Measurements from ENCODE around the gene CAND1. TPM values are rescaled to one million over a fixed set of nuclear protein-coding genes. Genes with fewer than 3 reads are reported as not detected.
A peak's percentile ranks its signal among the peaks of the same experiment; 100 is the strongest.

The CAND1 gene
- total and polyA plus RNA-seq, 5 donors from 2014 or later, result 69.9 to 111 (median 81.1) TPM

- H3K27me3 Mint-ChIP-seq, result peaks cover 7% of the 10 kb centered on the region
- no peak overlapping the region for H3K27ac Mint-ChIP-seq
These were observed 88.4 kb downstream of the CAND1 start for GRCh38 chr12:67357376-67358125.

GRCh38 chr12:67358781-67359338, 89.7 kb downstream of the CAND1 start:
- Mint-ChIP-seq H3K27me3 (peaks cover 7% of the 10 kb centered on the region), H3K4me1 (peaks cover 0 to 8% (median 7%) of the 10 kb centered on the region in 4 donors), H3K36me3 (no peaks in the 10 kb centered on the region), H3K27ac (peak overlapping the region in 1 of 3 donors; percentile 22), H3K9me3 (no peaks in the 10 kb centered on the region), H3K4me3 (no peak overlapping the region)
- Histone ChIP-seq H3K4me1 (ENCODE audit: control insufficient read depth, insufficient read depth, low read length, poor library complexity, severe bottlenecking) (peaks cover 5% of the 10 kb centered on the region), H3K27ac (ENCODE audit: insufficient read depth, low read length, poor library complexity, severe bottlenecking) (no peak overlapping the region), H3K36me3 (ENCODE audit: control insufficient read depth, insufficient read depth, low read length) (no peaks in the 10 kb centered on the region), H3K27me3 (ENCODE audit: control insufficient read depth, insufficient read depth, low read length) (no peaks in the 10 kb centered on the region), H3K4me3 (ENCODE audit: low read depth, low read length) (no peak overlapping the region), H3K9me3 (ENCODE audit: control insufficient read depth in 2 of 2, low read length in 2 of 2) (no peaks in the 10 kb centered on the region)
- ATAC-seq (ENCODE audit: low read depth in 2 of 2) (no peak), DNase-seq (no peak)

More at GRCh38 chr12:67357376-67358125, 88.4 kb downstream of the CAND1 start:
- H3K36me3 ChIP-seq (ENCODE audit: control insufficient read depth, insufficient read depth, low read length), result no peaks in the 10 kb centered on the region
- DNase-seq (no peak), ATAC-seq (ENCODE audit: low read depth in 2 of 2) (no peak)
- Mint-ChIP-seq H3K36me3 (no peaks in the 10 kb centered on the region), H3K9me3 (no peaks in the 10 kb centered on the region), H3K4me1 (peaks cover 0 to 8% (median 7%) of the 10 kb centered on the region in 4 donors), H3K4me3 (no peak overlapping the region)
- H3K4me3 ChIP-seq (ENCODE audit: low read depth, low read length), result no peak overlapping the region
- H3K9me3 ChIP-seq (ENCODE audit: control insufficient read depth in 2 of 2, low read length in 2 of 2), result no peaks in the 10 kb centered on the region
- peaks cover 5% of the 10 kb centered on the region for H3K4me1 ChIP-seq (ENCODE audit: control insufficient read depth, insufficient read depth, low read length, poor library complexity, severe bottlenecking)
- no peak overlapping the region for H3K27ac ChIP-seq (ENCODE audit: insufficient read depth, low read length, poor library complexity, severe bottlenecking)
- no peaks in the 10 kb centered on the region for H3K27me3 ChIP-seq (ENCODE audit: control insufficient read depth, insufficient read depth, low read length)

- no peaks in the 10 kb centered on the region for H3K9me3 Mint-ChIP-seq
- H3K27ac ChIP-seq (ENCODE audit: insufficient read depth, low read length, poor library complexity, severe bottlenecking), result no peak overlapping the region
- no peaks in the 10 kb centered on the region for H3K4me1 Mint-ChIP-seq
- no peak overlapping the region for H3K4me3 ChIP-seq (ENCODE audit: low read depth, low read length)
- H3K36me3 Mint-ChIP-seq, result no peaks in the 10 kb centered on the region
- no peak overlapping the region for H3K27ac Mint-ChIP-seq
- no peaks in the 10 kb centered on the region for H3K36me3 ChIP-seq (ENCODE audit: control insufficient read depth, insufficient read depth, low read length)
- no peaks in the 10 kb centered on the region for H3K27me3 ChIP-seq (ENCODE audit: control insufficient read depth, insufficient read depth, low read length)
- no peaks in the 10 kb centered on the region for H3K9me3 ChIP-seq (ENCODE audit: control insufficient read depth in 2 of 2, low read length in 2 of 2)
- H3K4me3 Mint-ChIP-seq, result no peak overlapping the region
- H3K27me3 Mint-ChIP-seq, result peaks cover 6% of the 10 kb centered on the region
- ATAC-seq (ENCODE audit: low read depth in 2 of 2), result no peak
- DNase-seq, result no peak
- no peaks in the 10 kb centered on the region for H3K4me1 ChIP-seq (ENCODE audit: control insufficient read depth, insufficient read depth, low read length, poor library complexity, severe bottlenecking)
These were observed 93.4 kb downstream of the CAND1 start for GRCh38 chr12:67362526-67362925.

GRCh38 chr12:67364228-67364627, 95.1 kb downstream of the CAND1 start:
- ATAC-seq (ENCODE audit: low read depth in 2 of 2), result no peak
- Mint-ChIP-seq H3K36me3 (no peaks in the 10 kb centered on the region), H3K27ac (peak overlapping the region in 1 of 3 donors; percentile 63), H3K4me3 (no peak overlapping the region), H3K9me3 (peaks cover 0 to 2% (median 0%) of the 10 kb centered on the region in 7 donors), H3K27me3 (peaks cover 6% of the 10 kb centered on the region), H3K4me1 (no peaks in the 10 kb centered on the region)
- no peak for DNase-seq
- H3K27ac ChIP-seq (ENCODE audit: insufficient read depth, low read length, poor library complexity, severe bottlenecking), result no peak overlapping the region
- H3K36me3 ChIP-seq (ENCODE audit: control insufficient read depth, insufficient read depth, low read length), result no peaks in the 10 kb centered on the region
- H3K9me3 ChIP-seq (ENCODE audit: control insufficient read depth in 2 of 2, low read length in 2 of 2), result no peaks in the 10 kb centered on the region
- no peak overlapping the region for H3K4me3 ChIP-seq (ENCODE audit: low read depth, low read length)
- no peaks in the 10 kb centered on the region for H3K27me3 ChIP-seq (ENCODE audit: control insufficient read depth, insufficient read depth, low read length)
- no peaks in the 10 kb centered on the region for H3K4me1 ChIP-seq (ENCODE audit: control insufficient read depth, insufficient read depth, low read length, poor library complexity, severe bottlenecking)

- Histone ChIP-seq H3K4me1 (ENCODE audit: control insufficient read depth, insufficient read depth, low read length, poor library complexity, severe bottlenecking) (no peaks in the 10 kb centered on the region), H3K36me3 (ENCODE audit: control insufficient read depth, insufficient read depth, low read length) (no peaks in the 10 kb centered on the region), H3K9me3 (ENCODE audit: control insufficient read depth in 2 of 2, low read length in 2 of 2) (no peaks in the 10 kb centered on the region), H3K4me3 (ENCODE audit: low read depth, low read length) (no peak overlapping the region), H3K27ac (ENCODE audit: insufficient read depth, low read length, poor library complexity, severe bottlenecking) (no peak overlapping the region), H3K27me3 (ENCODE audit: control insufficient read depth, insufficient read depth, low read length) (no peaks in the 10 kb centered on the region)
- Mint-ChIP-seq H3K27me3 (peaks cover 6% of the 10 kb centered on the region), H3K9me3 (peaks cover 0 to 2% (median 0%) of the 10 kb centered on the region in 7 donors), H3K4me3 (no peak overlapping the region), H3K27ac (no peak overlapping the region), H3K36me3 (no peaks in the 10 kb centered on the region), H3K4me1 (no peaks in the 10 kb centered on the region)
- no peak for DNase-seq
- ATAC-seq (ENCODE audit: low read depth in 2 of 2), result no peak
These were observed 96.0 kb downstream of the CAND1 start for GRCh38 chr12:67365131-67365530.

GRCh38 chr12:67367843-67368242, 98.7 kb downstream of the CAND1 start:
- Histone ChIP-seq H3K27me3 (ENCODE audit: control insufficient read depth, insufficient read depth, low read length) (no peaks in the 10 kb centered on the region), H3K4me1 (ENCODE audit: control insufficient read depth, insufficient read depth, low read length, poor library complexity, severe bottlenecking) (no peaks in the 10 kb centered on the region), H3K9me3 (ENCODE audit: control insufficient read depth in 2 of 2, low read length in 2 of 2) (no peaks in the 10 kb centered on the region), H3K4me3 (ENCODE audit: low read depth, low read length) (no peak overlapping the region), H3K27ac (ENCODE audit: insufficient read depth, low read length, poor library complexity, severe bottlenecking) (no peak overlapping the region), H3K36me3 (ENCODE audit: control insufficient read depth, insufficient read depth, low read length) (no peaks in the 10 kb centered on the region)
- H3K9me3 Mint-ChIP-seq, result peaks cover 0 to 4% (median 1%) of the 10 kb centered on the region in 7 donors
- no peak for DNase-seq
- H3K4me3 Mint-ChIP-seq, result no peak overlapping the region
- H3K27me3 Mint-ChIP-seq, result peaks cover 10% of the 10 kb centered on the region
- H3K4me1 Mint-ChIP-seq, result peaks cover 0 to 5% (median 0%) of the 10 kb centered on the region in 4 donors
- ATAC-seq (ENCODE audit: low read depth in 2 of 2), result no peak
- H3K27ac Mint-ChIP-seq, result no peak overlapping the region
- H3K36me3 Mint-ChIP-seq, result no peaks in the 10 kb centered on the region
